ENCODE data around the gene SLC41A3. TPM values are rescaled to one million over a fixed set of nuclear protein-coding genes. Genes with fewer than 3 reads are reported as not detected.

SLC41A3 gene
- total and polyA plus RNA-seq, 7 donors = 5.1 to 59.5 (median 28.9) TPM

DNA sequence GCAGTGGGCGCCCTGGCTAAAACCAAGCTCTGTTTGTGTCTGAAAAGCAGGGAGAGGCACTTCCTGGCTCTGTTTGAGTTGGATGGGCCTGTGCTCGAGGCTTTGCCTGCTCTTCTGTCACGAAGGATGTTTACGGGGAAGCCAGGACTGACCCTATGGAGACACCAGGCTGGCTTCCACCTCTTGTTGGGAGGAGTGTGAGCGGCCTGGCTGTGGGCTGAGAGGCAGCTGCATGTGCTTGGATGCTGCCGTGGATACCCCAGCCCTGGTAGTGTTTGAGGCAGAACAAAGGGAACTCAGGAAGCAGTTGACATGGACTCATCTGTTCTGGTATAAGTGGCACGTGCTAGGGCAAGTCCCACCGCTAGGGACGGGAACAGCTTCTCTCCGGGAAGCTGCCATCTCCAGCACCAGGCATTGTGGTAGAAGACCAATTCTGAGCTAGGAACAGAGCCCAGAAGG is 17.6 kb upstream of the SLC41A3 start:
- Histone ChIP-seq H3K27me3 (no peaks in the 10 kb centered on the region), H3K4me1 (peaks cover 0 to 19% (median 17%) of the 10 kb centered on the region in 4 donors), H3K27ac (peak overlapping the region in 3 of 4 donors; percentile 73 to 80 (median 78)), H3K9me3 (peaks cover 0 to 2% (median 0%) of the 10 kb centered on the region in 4 donors), H3K4me3 (no peak overlapping the region), H3K36me3 (no peaks in the 10 kb centered on the region)
- DNase-seq = peak; percentile 50
- TF ChIP-seq POLR2A (IDR thresholded peaks at IDR 0.05) (no peak), POLR2AphosphoS5 (IDR thresholded peaks at IDR 0.05) (no peak), EP300 (IDR thresholded peaks at IDR 0.05) (no peak)
- TF ChIP-seq, protein P1, sequence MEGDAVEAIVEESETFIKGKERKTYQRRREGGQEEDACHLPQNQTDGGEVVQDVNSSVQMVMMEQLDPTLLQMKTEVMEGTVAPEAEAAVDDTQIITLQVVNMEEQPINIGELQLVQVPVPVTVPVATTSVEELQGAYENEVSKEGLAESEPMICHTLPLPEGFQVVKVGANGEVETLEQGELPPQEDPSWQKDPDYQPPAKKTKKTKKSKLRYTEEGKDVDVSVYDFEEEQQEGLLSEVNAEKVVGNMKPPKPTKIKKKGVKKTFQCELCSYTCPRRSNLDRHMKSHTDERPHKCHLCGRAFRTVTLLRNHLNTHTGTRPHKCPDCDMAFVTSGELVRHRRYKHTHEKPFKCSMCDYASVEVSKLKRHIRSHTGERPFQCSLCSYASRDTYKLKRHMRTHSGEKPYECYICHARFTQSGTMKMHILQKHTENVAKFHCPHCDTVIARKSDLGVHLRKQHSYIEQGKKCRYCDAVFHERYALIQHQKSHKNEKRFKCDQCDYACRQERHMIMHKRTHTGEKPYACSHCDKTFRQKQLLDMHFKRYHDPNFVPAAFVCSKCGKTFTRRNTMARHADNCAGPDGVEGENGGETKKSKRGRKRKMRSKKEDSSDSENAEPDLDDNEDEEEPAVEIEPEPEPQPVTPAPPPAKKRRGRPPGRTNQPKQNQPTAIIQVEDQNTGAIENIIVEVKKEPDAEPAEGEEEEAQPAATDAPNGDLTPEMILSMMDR (IDR thresholded peaks at IDR 0.05) = no peak
- intact Hi-C loops (cut with DNase I) = no loop called here
- 91 to 92% methylated on average over 10 of the region's 10 CpGs for WGBS, 2 donors

DNA sequence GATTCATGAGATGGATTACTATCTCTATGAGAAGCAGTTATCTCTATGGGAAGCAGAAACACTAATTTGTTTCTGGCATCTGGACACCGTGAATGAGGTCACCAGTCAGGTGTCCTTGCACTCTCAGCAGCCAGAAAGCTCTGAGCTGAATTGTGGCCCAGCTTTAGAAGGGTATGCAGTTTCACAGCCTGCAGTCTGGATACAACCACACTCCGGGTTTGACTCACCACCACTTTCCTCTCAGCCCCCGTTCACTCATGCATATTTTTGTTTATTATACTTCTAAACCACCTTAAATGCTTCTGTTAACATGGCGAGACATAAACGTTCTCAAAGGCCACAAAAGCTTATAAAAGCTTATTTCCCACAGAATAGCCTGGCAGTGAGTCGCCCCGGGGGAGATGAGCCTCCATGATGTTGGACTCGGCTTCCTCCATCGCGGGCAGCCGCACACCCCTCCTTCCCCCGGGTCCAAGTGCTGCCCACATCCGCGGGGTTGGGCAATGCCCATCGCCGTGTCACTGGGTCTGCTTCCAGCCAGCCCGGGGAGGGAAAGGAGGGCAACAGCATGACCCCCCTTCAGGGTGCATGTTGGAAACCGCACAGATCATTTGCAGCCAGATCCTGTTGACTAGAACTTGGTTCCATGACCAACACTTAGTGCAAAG is 16.8 kb upstream of the SLC41A3 start:
- peak; percentile 54 for DNase-seq
- Histone ChIP-seq H3K36me3 (no peaks in the 10 kb centered on the region), H3K27me3 (no peaks in the 10 kb centered on the region), H3K4me1 (peaks cover 0 to 19% (median 17%) of the 10 kb centered on the region in 4 donors), H3K9me3 (peaks cover 0 to 6% (median 5%) of the 10 kb centered on the region in 4 donors), H3K4me3 (no peak overlapping the region), H3K27ac (no peak overlapping the region)
- intact Hi-C loops (cut with DNase I) = no loop called here
- TF ChIP-seq POLR2A (IDR thresholded peaks at IDR 0.05) = no peak
- TF ChIP-seq EP300 (IDR thresholded peaks at IDR 0.05) = no peak
- TF ChIP-seq, protein P1 (IDR thresholded peaks at IDR 0.05) = no peak
- no peak for TF ChIP-seq POLR2AphosphoS5 (IDR thresholded peaks at IDR 0.05)
- 84 to 88% methylated on average over 18 of the region's 18 CpGs for WGBS, 2 donors

DNA sequence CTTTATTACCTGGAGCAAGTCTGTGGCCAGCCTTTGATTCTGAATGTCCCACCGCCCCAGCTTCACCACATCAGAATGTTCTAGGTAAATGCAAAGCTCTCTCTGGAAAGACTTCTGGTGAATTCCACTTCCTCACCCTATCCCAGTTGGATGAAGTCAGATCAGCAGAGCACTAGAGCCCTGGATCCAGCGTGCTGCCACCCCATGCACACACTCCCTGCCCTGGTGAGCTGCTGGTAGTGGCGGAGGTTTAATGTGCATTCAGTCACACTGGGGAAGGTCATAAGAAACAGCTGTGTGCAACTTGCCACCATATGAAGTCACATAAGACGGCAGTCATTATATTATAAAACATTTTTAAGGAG is 16.3 kb upstream of the SLC41A3 start:
- TF ChIP-seq POLR2AphosphoS5 (IDR thresholded peaks at IDR 0.05) = no peak
- TF ChIP-seq POLR2A (IDR thresholded peaks at IDR 0.05) = no peak
- TF ChIP-seq EP300 (IDR thresholded peaks at IDR 0.05) = no peak
- TF ChIP-seq, protein P1 (IDR thresholded peaks at IDR 0.05) = no peak
- no peaks in the 10 kb centered on the region for H3K27me3 ChIP-seq
- peaks cover 0 to 19% (median 17%) of the 10 kb centered on the region in 4 donors for H3K4me1 ChIP-seq
- H3K9me3 ChIP-seq = peaks cover 0 to 6% (median 5%) of the 10 kb centered on the region in 4 donors
- 89 to 92% methylated on average over 4 of the region's 4 CpGs for WGBS, 2 donors
- no peaks in the 10 kb centered on the region for H3K36me3 ChIP-seq
- intact Hi-C loops (cut with DNase I) = no loop called here
- DNase-seq = peak; percentile 39
- H3K4me3 ChIP-seq = no peak overlapping the region
- H3K27ac ChIP-seq = no peak overlapping the region

DNA sequence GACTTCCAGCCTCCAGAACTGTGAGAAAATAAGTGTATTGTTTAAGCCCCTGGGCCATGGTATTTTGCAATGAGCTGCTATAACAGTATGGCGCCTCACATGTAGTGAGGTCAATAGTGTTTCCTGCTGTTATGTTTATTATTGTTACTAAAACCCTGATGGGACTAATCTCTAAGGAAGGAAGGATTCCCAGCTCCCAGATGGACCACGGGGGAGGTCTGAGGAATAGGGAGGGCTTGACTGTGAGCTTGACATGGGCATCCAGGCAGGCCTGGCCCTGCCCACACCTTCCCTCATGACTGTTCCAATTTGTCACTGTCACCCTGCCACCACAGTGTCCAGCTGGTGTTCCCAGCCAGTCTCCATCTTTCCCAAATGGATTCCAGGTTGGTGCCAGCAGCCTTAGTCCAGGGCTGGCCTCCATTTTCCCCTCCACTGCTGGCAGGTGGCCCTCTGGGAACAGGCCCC is 14.5 kb upstream of the SLC41A3 start:
- 83 to 90% methylated on average over 2 of the region's 2 CpGs for WGBS, 2 donors

More for the DNA sequence above, 14.5 kb upstream of the SLC41A3 start:
- Histone ChIP-seq H3K4me3 (no peak overlapping the region), H3K36me3 (no peaks in the 10 kb centered on the region), H3K27me3 (no peaks in the 10 kb centered on the region), H3K4me1 (peaks cover 0 to 19% (median 17%) of the 10 kb centered on the region in 4 donors), H3K9me3 (peaks cover 0 to 6% (median 5%) of the 10 kb centered on the region in 4 donors), H3K27ac (no peak overlapping the region)
- TF ChIP-seq POLR2AphosphoS5 (IDR thresholded peaks at IDR 0.05) = no peak
- TF ChIP-seq POLR2A (IDR thresholded peaks at IDR 0.05) = no peak
- TF ChIP-seq, protein P1 (IDR thresholded peaks at IDR 0.05) = no peak
- TF ChIP-seq EP300 (IDR thresholded peaks at IDR 0.05) = no peak
- intact Hi-C loops (cut with DNase I) = no loop called here
- peak; percentile 50 for DNase-seq
